Thymus (tissue), 11 donors: ENCODE data around the gene TNFAIP8. TPM values are rescaled to one million over a fixed set of nuclear protein-coding genes. Genes with fewer than 3 reads are reported as not detected.
A peak's percentile ranks its signal among the peaks of the same experiment; 100 is the strongest.

ENCODE experiments used
- DNase-seq, 9 donors: peaks; one replicate each; pipeline ENCODE4 v3.0.0-alpha.2; 2013; ENCODE audit warnings: low spot score in 9 of 9, low read depth in 6 of 9, missing footprints in 1 of 9
- H3K27ac ChIP-seq, 2 donors: one replicate each; pipeline ENCODE4 v1.5.1; 2013; ENCODE audit warnings: control low read depth in 1 of 2, low read depth in 1 of 2, low read length in 1 of 2, mild to moderate bottlenecking in 1 of 2, moderate library complexity in 1 of 2
- H3K27me3 ChIP-seq, 2 donors: one replicate each; pipeline ENCODE4 v1.5.1; 2013; ENCODE audit warnings: low read length in 1 of 2; ENCODE audit not compliant: control insufficient read depth in 2 of 2, insufficient read depth in 1 of 2
- H3K36me3 ChIP-seq, 2 donors: one replicate each; pipeline ENCODE4 v1.5.1; 2013; ENCODE audit warnings: low read length in 1 of 2, mild to moderate bottlenecking in 1 of 2, moderate library complexity in 1 of 2; ENCODE audit not compliant: control insufficient read depth in 2 of 2, insufficient read depth in 2 of 2
- H3K4me1 ChIP-seq, 2 donors: one replicate each; pipeline ENCODE4 v1.5.1; 2013; ENCODE audit warnings: low read length in 2 of 2; ENCODE audit not compliant: control insufficient read depth in 2 of 2, insufficient read depth in 2 of 2
- H3K4me3 ChIP-seq, 2 donors: one replicate each; pipeline ENCODE4 v1.5.1; 2013; ENCODE audit warnings: low read length in 2 of 2, control low read depth in 1 of 2, mild to moderate bottlenecking in 1 of 2
- H3K9me3 ChIP-seq, 2 donors: one replicate each; pipeline ENCODE4 v1.5.1; 2013; ENCODE audit warnings: low read length in 1 of 2, mild to moderate bottlenecking in 1 of 2; ENCODE audit not compliant: control insufficient read depth in 2 of 2, insufficient read depth in 1 of 2
- WGBS: extraction: QIAGEN DNeasy Blood & Tissue Kit; methylation state at CpG from one replicate; pipeline ENCODE4 v1.1.7; 2013; 5-methylcytosine and 5-hydroxymethylcytosine counted together
- polyA plus RNA-seq: library from polyadenylated mRNA; stranded (reverse); fragments of 200-250 nt; gene quantifications from one replicate; pipeline ENCODE4 v1.2.3, GENCODE V29; 2013
- total RNA-seq: library from RNA; stranded (reverse); fragments of 120-200 nt; gene quantifications from one replicate; pipeline ENCODE4 v1.2.4, GENCODE V29; 2013
- donor health status: healthy.

Gene TNFAIP8
- total and polyA plus RNA-seq, 2 donors, result 94.1 to 119 TPM

- H3K27ac ChIP-seq, result no peak overlapping the region
- 97% methylated on average over 1 of the region's 1 CpG for WGBS
- peaks cover 16 to 18% of the 10 kb centered on the region in 2 donors for H3K4me1 ChIP-seq
- no peak overlapping the region for H3K4me3 ChIP-seq
- peaks cover 0 to 13% of the 10 kb centered on the region in 2 donors for H3K36me3 ChIP-seq
- no peaks in the 10 kb centered on the region for H3K9me3 ChIP-seq
- H3K27me3 ChIP-seq, result no peaks in the 10 kb centered on the region
- DNase-seq, result no peak
These were observed 7.8 kb upstream of the TNFAIP8 start for GRCh38 chr5:119347991-119348390.

GRCh38 chr5:119353213-119353612, 2.6 kb upstream of the TNFAIP8 start:
- no peak for DNase-seq
- H3K27ac ChIP-seq, result no peak overlapping the region
- no peaks in the 10 kb centered on the region for H3K27me3 ChIP-seq
- H3K4me3 ChIP-seq, result no peak overlapping the region
- H3K9me3 ChIP-seq, result no peaks in the 10 kb centered on the region
- H3K4me1 ChIP-seq, result peaks cover 17 to 32% of the 10 kb centered on the region in 2 donors
- 90% methylated on average over 2 of the region's 2 CpGs for WGBS
- peaks cover 0 to 5% of the 10 kb centered on the region in 2 donors for H3K36me3 ChIP-seq

- Histone ChIP-seq H3K9me3 (no peaks in the 10 kb centered on the region), H3K27ac (no peak overlapping the region), H3K4me1 (peaks cover 20 to 36% of the 10 kb centered on the region in 2 donors), H3K27me3 (no peaks in the 10 kb centered on the region), H3K4me3 (no peak overlapping the region), H3K36me3 (peaks cover 0 to 5% of the 10 kb centered on the region in 2 donors)
- no peak for DNase-seq
- WGBS, result 92% methylated on average over 5 of the region's 5 CpGs
These were observed 2.0 kb upstream of the TNFAIP8 start for GRCh38 chr5:119353686-119354366.

GRCh38 chr5:119354537-119355243, 1.1 kb upstream of the TNFAIP8 start:
- no peaks in the 10 kb centered on the region for H3K27me3 ChIP-seq
- H3K36me3 ChIP-seq, result peaks cover 0 to 6% of the 10 kb centered on the region in 2 donors
- 96% methylated on average over 10 of the region's 10 CpGs for WGBS
- DNase-seq, result no peak
- no peaks in the 10 kb centered on the region for H3K9me3 ChIP-seq
- no peak overlapping the region for H3K4me3 ChIP-seq
- H3K27ac ChIP-seq, result peak overlapping the region in 1 of 2 donors; percentile 23
- H3K4me1 ChIP-seq, result peaks cover 23 to 41% of the 10 kb centered on the region in 2 donors

GRCh38 chr5:119355244-119355638, 578 bp upstream of the TNFAIP8 start:
- no peak for DNase-seq
- H3K27ac ChIP-seq, result peak overlapping the region in 1 of 2 donors; percentile 23
- 86% methylated on average over 12 of the region's 12 CpGs for WGBS

GRCh38 chr5:119356612-119357188, 881 bp downstream of the TNFAIP8 start:
- H3K4me1 ChIP-seq, result peaks cover 27 to 48% of the 10 kb centered on the region in 2 donors

More at GRCh38 chr5:119355244-119355638, 578 bp upstream of the TNFAIP8 start:
- Histone ChIP-seq H3K9me3 (no peaks in the 10 kb centered on the region), H3K27me3 (no peaks in the 10 kb centered on the region), H3K4me3 (peak overlapping the region; percentile 29 to 47), H3K4me1 (peaks cover 23 to 41% of the 10 kb centered on the region in 2 donors), H3K36me3 (peaks cover 0 to 7% of the 10 kb centered on the region in 2 donors)

GRCh38 chr5:119357270-119357669, 1.5 kb downstream of the TNFAIP8 start:
- Histone ChIP-seq H3K27me3 (no peaks in the 10 kb centered on the region), H3K36me3 (peaks cover 0 to 7% of the 10 kb centered on the region in 2 donors), H3K4me1 (peaks cover 27 to 49% of the 10 kb centered on the region in 2 donors), H3K27ac (no peak overlapping the region), H3K9me3 (no peaks in the 10 kb centered on the region), H3K4me3 (peak overlapping the region in 1 of 2 donors; percentile 40)
- WGBS, result 85% methylated on average over 3 of the region's 3 CpGs
- DNase-seq, result no peak

More at GRCh38 chr5:119356612-119357188, 881 bp downstream of the TNFAIP8 start:
- no peaks in the 10 kb centered on the region for H3K9me3 ChIP-seq
- H3K4me3 ChIP-seq, result peak overlapping the region; percentile 40 to 47
- H3K27ac ChIP-seq, result peak overlapping the region; percentile 14 to 72
- peaks cover 0 to 5% of the 10 kb centered on the region in 2 donors for H3K36me3 ChIP-seq
- H3K27me3 ChIP-seq, result no peaks in the 10 kb centered on the region
- WGBS, result 74% methylated on average over 4 of the region's 4 CpGs
- no peak for DNase-seq

- Histone ChIP-seq H3K9me3 (no peaks in the 10 kb centered on the region), H3K4me1 (peaks cover 27 to 49% of the 10 kb centered on the region in 2 donors), H3K36me3 (peaks cover under 1 to 7% of the 10 kb centered on the region in 2 donors), H3K4me3 (no peak overlapping the region), H3K27ac (no peak overlapping the region), H3K27me3 (no peaks in the 10 kb centered on the region)
- 95% methylated on average over 6 of the region's 6 CpGs for WGBS
- no peak for DNase-seq
These were observed 2.1 kb downstream of the TNFAIP8 start for GRCh38 chr5:119357808-119358529.
